Camera-type eye (tissue), 1 donor: ENCODE data around the gene TMEM229A. TPM values are rescaled to one million over a fixed set of nuclear protein-coding genes. Genes with fewer than 3 reads are reported as not detected.

Source experiments
- total RNA-seq: library from RNA; depleted of rRNA; stranded (reverse); fragments of >200 nt; gene quantifications from one replicate; pipeline ENCODE4 v1.2.3, GENCODE V29; 2014

The TMEM229A gene
- 1.9 TPM for total RNA-seq

GRCh38 chr7:124032369-124033094 is at the start of gene TMEM229A:
TMEM229A (minus strand) TSS chr7:124033067; CDS start chr7:124033003, 64 bp downstream.

Other genes starting within 250 kb of the TMEM229A start
- not detected for gene HYAL4, start 187.9 kb downstream of the TMEM229A start, total RNA-seq
- gene SPAM1, start 107.8 kb downstream of the TMEM229A start, total RNA-seq: not detected